Gastroesophageal sphincter (tissue), 4 donors: ENCODE measurements around the gene C1RL. TPM values are rescaled to one million over a fixed set of nuclear protein-coding genes. Genes with fewer than 3 reads are reported as not detected.
A peak's percentile ranks its signal among the peaks of the same experiment; 100 is the strongest.

Source experiments
- ATAC-seq: fragments of 150-250 bp; one replicate; pipeline ENCODE4 v1.9.1; 2016; ENCODE audit warnings: mild to moderate bottlenecking, moderate library complexity
- H3K27ac ChIP-seq, 4 donors: fragments of 200-600 bp; sonication (generic) in 3 of 4; 1 replicate in 3 of 4; 2 replicates in 1 of 4; pipeline ENCODE4 v1.5.1; 2016 to 2019
- H3K27me3 ChIP-seq: fragments of 200-600 bp; sonication (generic); one replicate; pipeline ENCODE4 v1.5.1; 2019
- H3K36me3 ChIP-seq, 2 donors: fragments of 200-600 bp; sonication (generic); one replicate each; pipeline ENCODE4 v1.5.1; 2019; ENCODE audit warnings: control low read depth in 1 of 2
- H3K4me1 ChIP-seq, 3 donors: fragments of 200-600 bp; sonication (generic); 1 replicate in 2 of 3; 2 replicates in 1 of 3; pipeline ENCODE4 v1.5.1; 2016 to 2019; ENCODE audit warnings: control low read depth in 2 of 3
- H3K4me3 ChIP-seq, 2 donors: fragments of 200-600 bp; sonication (generic); one replicate each; pipeline ENCODE4 v1.5.1; 2019; ENCODE audit warnings: mild to moderate bottlenecking in 1 of 2, moderate library complexity in 1 of 2
- H3K9me3 ChIP-seq, 3 donors: fragments of 200-600 bp; sonication (generic); one replicate each; pipeline ENCODE4 v1.5.1; 2017 to 2019; ENCODE audit warnings: control low read depth in 2 of 3
- CTCF ChIP-seq, 4 experiments: fragments of 200-600 bp in 2 of 4; fragments of 450-650 bp in 2 of 4; sonication (generic) in 1 of 4; IDR thresholded peaks; one replicate each; pipeline ENCODE4 v1.5.1; 2017 to 2019; ENCODE audit warnings: antibody characterized with exemption in 4 of 4, mild to moderate bottlenecking in 2 of 4, moderate library complexity in 2 of 4
- EP300 ChIP-seq: sonication (generic); formaldehyde crosslinking; IDR thresholded peaks from one replicate; pipeline ENCODE4 v1.6.1; 2017; ENCODE audit warnings: antibody characterized with exemption, mild to moderate bottlenecking
- POLR2A ChIP-seq, 2 donors: fragments of 450-650 bp; IDR thresholded peaks; one replicate each; pipeline ENCODE4 v1.6.1; 2017; ENCODE audit warnings: antibody characterized with exemption in 2 of 2, mild to moderate bottlenecking in 2 of 2, moderate library complexity in 1 of 2
- POLR2AphosphoS5 ChIP-seq: sonication (generic); formaldehyde crosslinking; IDR thresholded peaks from one replicate; pipeline ENCODE4 v1.6.1; 2017; ENCODE audit warnings: antibody characterized with exemption
- WGBS, 2 donors: methylation state at CpG; one replicate each; pipeline ENCODE4 v1.1.5; 2018; ENCODE audit warnings: low coverage in 1 of 2; 5-methylcytosine and 5-hydroxymethylcytosine counted together
- total RNA-seq, 4 donors: library from RNA; depleted of rRNA; stranded (reverse); fragments of >200 nt; gene quantifications; one replicate each; pipeline ENCODE4 v1.1.0, GENCODE V29; 2016

C1RL gene
- total RNA-seq, 4 donors from 2014 or later, result 85.9 to 181 (median 103) TPM

GRCh38 chr12:7081037-7081436 is 28.0 kb downstream of the C1RL start:
- Histone ChIP-seq H3K4me1 (peaks cover 3 to 41% (median 9%) of the 10 kb centered on the region in 3 donors), H3K36me3 (peaks cover 2 to 51% of the 10 kb centered on the region in 2 donors), H3K27me3 (no peaks in the 10 kb centered on the region), H3K9me3 (no peaks in the 10 kb centered on the region), H3K27ac (peak overlapping the region; percentile 5 to 89 (median 81)), H3K4me3 (no peak overlapping the region)
- no peak for ATAC-seq
- WGBS, 2 donors, result 80 to 87% methylated on average over 3 of the region's 14 CpGs
- TF ChIP-seq POLR2AphosphoS5 (no peak), EP300 (no peak), CTCF (IDR thresholded peaks at IDR 0.05) (no peak), POLR2A (IDR thresholded peaks at IDR 0.05) (no peak)

- H3K36me3 ChIP-seq, result peaks cover 1 to 38% of the 10 kb centered on the region in 2 donors
- ATAC-seq, result peak; percentile 65
- TF ChIP-seq POLR2AphosphoS5 (no peak), EP300 (no peak), POLR2A (IDR thresholded peaks at IDR 0.05) (no peak), CTCF (IDR thresholded peaks at IDR 0.05) (no peak)
- no peak overlapping the region for H3K4me3 ChIP-seq
- no peaks in the 10 kb centered on the region for H3K27me3 ChIP-seq
- H3K9me3 ChIP-seq, result no peaks in the 10 kb centered on the region
- H3K4me1 ChIP-seq, result peaks cover 3 to 41% (median 9%) of the 10 kb centered on the region in 3 donors
- H3K27ac ChIP-seq, result peak overlapping the region; percentile 78 to 91 (median 86)
These were observed 29.2 kb downstream of the C1RL start for GRCh38 chr12:7079826-7080125.

GRCh38 chr12:7078163-7078562 is 30.9 kb downstream of the C1RL start:
- Histone ChIP-seq H3K9me3 (no peaks in the 10 kb centered on the region), H3K4me1 (peaks cover 3 to 41% (median 9%) of the 10 kb centered on the region in 3 donors), H3K27ac (no peak overlapping the region), H3K27me3 (no peaks in the 10 kb centered on the region), H3K36me3 (peaks cover 0 to 31% of the 10 kb centered on the region in 2 donors), H3K4me3 (no peak overlapping the region)
- WGBS, 2 donors, result 67 to 68% methylated on average over 4 of the region's 4 CpGs
- TF ChIP-seq POLR2AphosphoS5 (no peak), EP300 (no peak), POLR2A (IDR thresholded peaks at IDR 0.05) (no peak), CTCF (IDR thresholded peaks at IDR 0.05) (no peak)
- no peak for ATAC-seq

- Histone ChIP-seq H3K9me3 (no peaks in the 10 kb centered on the region), H3K27ac (no peak overlapping the region), H3K4me1 (peaks cover 3 to 34% (median 9%) of the 10 kb centered on the region in 3 donors), H3K4me3 (no peak overlapping the region), H3K27me3 (no peaks in the 10 kb centered on the region), H3K36me3 (peaks cover 0 to 14% of the 10 kb centered on the region in 2 donors)
- WGBS, 2 donors, result 90% methylated on average over 2 of the region's 4 CpGs; no CpG with 5 or more reads in 1 of the 2 donors
- no peak for ATAC-seq
- TF ChIP-seq CTCF (IDR thresholded peaks at IDR 0.05) (no peak), POLR2AphosphoS5 (no peak), EP300 (no peak), POLR2A (IDR thresholded peaks at IDR 0.05) (no peak)
These were observed 32.5 kb downstream of the C1RL start for GRCh38 chr12:7076493-7076892.

- Histone ChIP-seq H3K27me3 (no peaks in the 10 kb centered on the region), H3K36me3 (peaks cover 0 to 8% of the 10 kb centered on the region in 2 donors), H3K4me1 (peaks cover 3 to 28% (median 9%) of the 10 kb centered on the region in 3 donors), H3K4me3 (no peak overlapping the region), H3K9me3 (no peaks in the 10 kb centered on the region), H3K27ac (no peak overlapping the region)
- ATAC-seq, result no peak
- 68 to 93% methylated on average over 3 of the region's 3 CpGs for WGBS, 2 donors
- TF ChIP-seq CTCF (IDR thresholded peaks at IDR 0.05), result no peak
- no peak for TF ChIP-seq POLR2A (IDR thresholded peaks at IDR 0.05)
- no peak for TF ChIP-seq POLR2AphosphoS5
- TF ChIP-seq EP300, result no peak
These were observed 33.1 kb downstream of the C1RL start for GRCh38 chr12:7075939-7076338.
